H9 (cell line): Measurements from ENCODE around the gene NMS. TPM values are rescaled to one million over a fixed set of nuclear protein-coding genes. Genes with fewer than 3 reads are reported as not detected.

Experiments
- DNase-seq: peaks from one replicate; pipeline ENCODE4 v3.0.0-alpha.2; 2017
- H2AFZ ChIP-seq: one replicate; pipeline ENCODE4 v1.6.1; 2013; ENCODE audit warnings: mild to moderate bottlenecking, low read length, control low read depth, moderate library complexity
- H2AK5ac ChIP-seq: 2 replicates; pipeline ENCODE4 v1.6.1; 2013; ENCODE audit warnings: low read length, control low read depth, mixed read lengths; ENCODE audit not compliant: insufficient read length
- H2BK120ac ChIP-seq: one replicate; pipeline ENCODE4 v1.6.1; 2013; ENCODE audit warnings: low read depth, mild to moderate bottlenecking, low read length, control low read depth, inconsistent platforms; ENCODE audit not compliant: poor library complexity, severe bottlenecking
- H2BK12ac ChIP-seq: 2 replicates; pipeline ENCODE4 v1.6.1; 2013; ENCODE audit warnings: low read length, control low read depth, mixed read lengths, low read depth; ENCODE audit not compliant: insufficient read length
- H2BK15ac ChIP-seq: 2 replicates; pipeline ENCODE4 v1.6.1; 2013; ENCODE audit warnings: low read depth, low read length, control low read depth
- H2BK20ac ChIP-seq: one replicate; pipeline ENCODE4 v1.6.1; 2013; ENCODE audit warnings: low read depth, mild to moderate bottlenecking, low read length, control low read depth, inconsistent platforms; ENCODE audit not compliant: poor library complexity, severe bottlenecking
- H2BK5ac ChIP-seq: 2 replicates; pipeline ENCODE4 v1.6.1; 2013; ENCODE audit warnings: low read length, control low read depth, mixed read lengths; ENCODE audit not compliant: insufficient read length
- H3K14ac ChIP-seq: 2 replicates; pipeline ENCODE4 v1.6.1; 2013; ENCODE audit warnings: low read length, control low read depth; ENCODE audit not compliant: insufficient read depth
- H3K18ac ChIP-seq: 2 replicates; pipeline ENCODE4 v1.6.1; 2013; ENCODE audit warnings: low read depth, mild to moderate bottlenecking, mixed read lengths, low read length, control low read depth; ENCODE audit not compliant: insufficient read length
- H3K23ac ChIP-seq: 2 replicates; pipeline ENCODE4 v1.6.1; 2013; ENCODE audit warnings: low read length, control low read depth, mixed read lengths, low read depth; ENCODE audit not compliant: insufficient read length
- H3K23me2 ChIP-seq: 2 replicates; pipeline ENCODE4 v1.6.1; 2013; ENCODE audit warnings: low read depth, mild to moderate bottlenecking, mixed read lengths, low read length, control low read depth; ENCODE audit not compliant: insufficient read length, poor library complexity, severe bottlenecking
- H3K27ac ChIP-seq: 2 replicates; pipeline ENCODE4 v1.5.1; 2013; ENCODE audit warnings: low read length, control low read depth, mixed read lengths, low read depth; ENCODE audit not compliant: insufficient read length
- H3K27me3 ChIP-seq: 2 replicates; pipeline ENCODE4 v1.6.1; 2013; ENCODE audit warnings: low read length, control low read depth, inconsistent platforms; ENCODE audit not compliant: insufficient read depth
- H3K4ac ChIP-seq: 2 replicates; pipeline ENCODE4 v1.6.1; 2013; ENCODE audit warnings: low read depth, mild to moderate bottlenecking, control low read depth, inconsistent platforms, low read length, moderate library complexity
- H3K4me1 ChIP-seq: 2 replicates; pipeline ENCODE4 v1.6.1; 2013; ENCODE audit warnings: low read length, control low read depth, inconsistent platforms; ENCODE audit not compliant: insufficient read depth
- H3K4me2 ChIP-seq: 2 replicates; pipeline ENCODE4 v1.6.1; 2013; ENCODE audit warnings: low read length, control low read depth, mixed read lengths; ENCODE audit not compliant: insufficient read length, insufficient read depth
- H3K56ac ChIP-seq: 2 replicates; pipeline ENCODE4 v1.6.1; 2013; ENCODE audit warnings: low read depth, mild to moderate bottlenecking, mixed read lengths, low read length, control low read depth; ENCODE audit not compliant: insufficient read length
- H3K79me1 ChIP-seq: 2 replicates; pipeline ENCODE4 v1.6.1; 2013; ENCODE audit warnings: low read depth, mild to moderate bottlenecking, moderate library complexity, low read length, control low read depth, inconsistent platforms; ENCODE audit not compliant: insufficient read depth, poor library complexity, severe bottlenecking
- H3K79me2 ChIP-seq: 2 replicates; pipeline ENCODE4 v1.6.1; 2013; ENCODE audit warnings: low read length, control low read depth, inconsistent platforms; ENCODE audit not compliant: insufficient read depth
- H3K9ac ChIP-seq: 2 replicates; pipeline ENCODE4 v1.6.1; 2013; ENCODE audit warnings: low read length, control low read depth, mixed read lengths; ENCODE audit not compliant: insufficient read length; ENCODE audit errors: extremely low read depth
- H3K9me3 ChIP-seq: one replicate; pipeline ENCODE4 v1.6.1; 2013; ENCODE audit warnings: low read depth, low read length, inconsistent platforms; ENCODE audit not compliant: control insufficient read depth
- H3T11ph ChIP-seq: one replicate; pipeline ENCODE4 v1.6.1; 2013; ENCODE audit warnings: mild to moderate bottlenecking, low read length, control low read depth, inconsistent platforms
- H4K20me1 ChIP-seq: one replicate; pipeline ENCODE4 v1.6.1; 2013; ENCODE audit not compliant: control insufficient read depth, insufficient read length, insufficient read depth
- H4K5ac ChIP-seq: 2 replicates; pipeline ENCODE4 v1.6.1; 2013; ENCODE audit warnings: low read depth, mild to moderate bottlenecking, mixed read lengths, low read length, control low read depth; ENCODE audit not compliant: insufficient read length
- H4K8ac ChIP-seq: replicated peaks from 2 replicates; pipeline ENCODE4 v1.6.1; 2013; ENCODE audit warnings: low read length, control low read depth, mixed read lengths, low read depth; ENCODE audit not compliant: insufficient read length
- H4K91ac ChIP-seq: 2 replicates; pipeline ENCODE4 v1.6.1; 2013; ENCODE audit warnings: low read depth, mild to moderate bottlenecking, moderate library complexity, mixed read lengths, low read length, control low read depth; ENCODE audit not compliant: insufficient read length
- H3K27ac Mint-ChIP-seq, 3 experiments: 2 replicates in 2 of 3; 3 replicates in 1 of 3; pipeline ENCODE4 v1.8.0; 2020 to 2021; ENCODE audit warnings: mixed read lengths in 3 of 3, mild to moderate bottlenecking in 1 of 3, moderate library complexity in 1 of 3
- H3K27me3 Mint-ChIP-seq: 2 replicates; pipeline ENCODE4 v1.8.0; 2021; ENCODE audit warnings: low read depth, mild to moderate bottlenecking, moderate library complexity, mixed read lengths
- H3K36me3 Mint-ChIP-seq, 3 experiments: 2 replicates in 2 of 3; 3 replicates in 1 of 3; pipeline ENCODE4 v1.8.0; 2020 to 2021; ENCODE audit warnings: low read depth in 3 of 3, mixed read lengths in 3 of 3; ENCODE audit not compliant: insufficient read depth in 1 of 3
- H3K4me1 Mint-ChIP-seq, 2 experiments: 2 replicates each; pipeline ENCODE4 v1.8.0; 2020; ENCODE audit warnings: mixed read lengths in 2 of 2
- H3K4me3 Mint-ChIP-seq, 2 experiments: 2 replicates in 1 of 2; 3 replicates in 1 of 2; pipeline ENCODE4 v1.8.0; 2020 to 2021; ENCODE audit warnings: mild to moderate bottlenecking in 2 of 2, mixed read lengths in 2 of 2, moderate library complexity in 1 of 2
- H3K9me3 Mint-ChIP-seq, 2 experiments: 2 replicates in 1 of 2; 3 replicates in 1 of 2; pipeline ENCODE4 v1.8.0; 2020; ENCODE audit warnings: mild to moderate bottlenecking in 2 of 2, mixed read lengths in 2 of 2, moderate library complexity in 1 of 2
- CTCF ChIP-seq: fragments of 200-600 bp; sonication (generic); conservative IDR thresholded peaks from 3 replicates; pipeline ENCODE4 v1.8.0; 2021; ENCODE audit warnings: antibody characterized with exemption, mild to moderate bottlenecking
- WGBS: extraction: QIAGEN DNeasy Blood & Tissue Kit; methylation state at CpG from one replicate; pipeline ENCODE4 v1.1.7; 2013; ENCODE audit warnings: missing lambda C conversion rate, low lambda C conversion rate, mixed read lengths; ENCODE audit not compliant: insufficient read length; ENCODE audit errors: extremely low coverage; 5-methylcytosine and 5-hydroxymethylcytosine counted together
- total RNA-seq: library from RNA; stranded (reverse); gene quantifications from 2 replicates; pipeline ENCODE4 v1.2.1, GENCODE V29; 2021

The NMS gene
- total RNA-seq, 1 experiment from 2014 or later = not detected

- H2BK12ac ChIP-seq = no peak overlapping the region
- H2BK120ac ChIP-seq = no peak overlapping the region
- H3K27me3 ChIP-seq = no peaks in the 10 kb centered on the region
- no peak overlapping the region for H4K5ac ChIP-seq
- H3K14ac ChIP-seq = no peak overlapping the region
- H3K4me1 ChIP-seq = no peaks in the 10 kb centered on the region
- no peaks in the 10 kb centered on the region for H3K4me1 Mint-ChIP-seq
- H2BK15ac ChIP-seq = no peak overlapping the region
- H3K23me2 ChIP-seq = no peaks in the 10 kb centered on the region
- no peaks in the 10 kb centered on the region for H4K20me1 ChIP-seq
- no peak overlapping the region for H4K91ac ChIP-seq
- H2BK20ac ChIP-seq = no peak overlapping the region
- H3K18ac ChIP-seq = no peak overlapping the region
- H3K27ac ChIP-seq = no peak overlapping the region
- no peak overlapping the region for H3K4me3 Mint-ChIP-seq
- H4K8ac ChIP-seq = no peak overlapping the region
- H2AK5ac ChIP-seq = no peak overlapping the region
- H3K9ac ChIP-seq = no peak overlapping the region
- H3K9me3 Mint-ChIP-seq = peaks cover 0 to under 1% of the 10 kb centered on the region in 2 experiments; a peak in 1 of 5 replicates
- DNase-seq = no peak
- no peak overlapping the region for H3K23ac ChIP-seq
- no peaks in the 10 kb centered on the region for H3K79me2 ChIP-seq
- no peak for TF ChIP-seq CTCF
- H3K36me3 Mint-ChIP-seq = 0 out of 7 replicates have a peak, but pooled peaks cover 0 to 1% (median 0%) of the 10 kb centered on the region in 3 experiments
- no peak overlapping the region for H3K4ac ChIP-seq
- no CpG with 5 or more reads among the region's 8 CpGs for WGBS
- no peak overlapping the region for H2AFZ ChIP-seq
- no peak overlapping the region for H2BK5ac ChIP-seq
- no peaks in the 10 kb centered on the region for H3K9me3 ChIP-seq
- H3K27ac Mint-ChIP-seq = no peak overlapping the region
- no peaks in the 10 kb centered on the region for H3K79me1 ChIP-seq
- H3K27me3 Mint-ChIP-seq = peaks cover 12% of the 10 kb centered on the region
- no peak overlapping the region for H3T11ph ChIP-seq
- no peak overlapping the region for H3K4me2 ChIP-seq
- no peak overlapping the region for H3K56ac ChIP-seq
Measured at GRCh38 chr2:100437751-100438150, 32.5 kb upstream of the NMS start.
